Right lobe of liver (tissue), 6 donors: ENCODE results near the gene SLC31A1. TPM values are rescaled to one million over a fixed set of nuclear protein-coding genes. Genes with fewer than 3 reads are reported as not detected.
A peak's percentile ranks its signal among the peaks of the same experiment; 100 is the strongest.

Experiments used
- ATAC-seq, 4 donors: fragments of 200-7000 bp; cut with Tn5 transposase; one replicate each; pipeline ENCODE4 v1.9.1; 2020; ENCODE audit warnings: mild to moderate bottlenecking in 4 of 4, moderate library complexity in 4 of 4
- DNase-seq, 3 donors: peaks; one replicate each; pipeline ENCODE4 v3.0.0-alpha.2; 2020
- H3K27ac ChIP-seq, 3 donors: fragments of 200-600 bp; one replicate each; pipeline ENCODE4 v1.8.0; 2022
- H3K27me3 ChIP-seq, 2 donors: fragments of 200-600 bp; one replicate each; pipeline ENCODE4 v1.8.0; 2022
- H3K36me3 ChIP-seq, 4 donors: fragments of 200-600 bp; sonication (generic) in 1 of 4; one replicate each; pipeline versions ENCODE4 v1.5.1 to v1.8.0; 2017 to 2022; ENCODE audit warnings: control low read depth in 1 of 4
- H3K4me1 ChIP-seq, 4 donors: fragments of 200-600 bp; sonication (generic) in 1 of 4; one replicate each; pipeline versions ENCODE4 v1.5.1 to v1.8.0; 2017 to 2022; ENCODE audit warnings: control low read depth in 1 of 4
- H3K4me3 ChIP-seq, 3 donors: fragments of 200-600 bp; one replicate each; pipeline ENCODE4 v1.8.0; 2022
- H3K9me3 ChIP-seq, 4 donors: fragments of 200-600 bp; sonication (generic) in 1 of 4; one replicate each; pipeline versions ENCODE4 v1.5.1 to v1.8.0; 2017 to 2022; ENCODE audit warnings: control low read depth in 1 of 4
- CTCF ChIP-seq, 4 donors: fragments of 200-600 bp in 3 of 4; fragments of 450-650 bp in 1 of 4; IDR thresholded peaks; one replicate each; pipeline versions ENCODE4 v1.5.1 to v1.8.0; 2016 to 2022; ENCODE audit warnings: antibody characterized with exemption in 4 of 4, mild to moderate bottlenecking in 2 of 4
- POLR2A ChIP-seq: fragments of 450-650 bp; IDR thresholded peaks from one replicate; pipeline ENCODE4 v1.6.1; 2017; ENCODE audit warnings: antibody characterized with exemption, mild to moderate bottlenecking
- WGBS: methylation state at CpG from one replicate; pipeline ENCODE4 v1.1.6; 2018; ENCODE audit warnings: low coverage, low lambda C conversion rate; ENCODE audit not compliant: insufficient coverage; ENCODE audit errors: missing lambda C conversion rate; 5-methylcytosine and 5-hydroxymethylcytosine counted together
- intact Hi-C, 2 donors: fragments of 100-400 bp; cut with DNase I; formaldehyde crosslinking; loops; one replicate each; pipeline versions ENCODE4 v1.11.2 to v1.14.1; 2022
- total RNA-seq, 6 experiments: library from RNA; depleted of rRNA in 2 of 6; stranded (reverse); fragments of >200 nt in 2 of 6; fragmentation: NEBNext Ultra II Directional in 3 of 6; extraction: Animal tissue kit (Norgen Biotek cat#: 25700) in 3 of 6; gene quantifications; one replicate each; pipeline versions ENCODE4 v1.1.0 to v1.2.4, GENCODE V29; 2016 to 2023
- donor health status: DM: no; HTN: yes; CAD: no.
- donor health status: DM: no; HTN: no; CAD: no.
- donor health status: DM: no; HTN: no; CAD: no.
- donor health status: DM: no; HTN: yes; CAD: no.
- donor health status: DM: no; HTN: yes; CAD: no.

SLC31A1 gene
- total RNA-seq, 6 experiments from 2014 or later: 48.0 to 92.6 (median 71.5) TPM

GRCh38 chr9:113269871-113270270, 48.5 kb downstream of the SLC31A1 start:
- H3K36me3 ChIP-seq: peaks cover 0 to 64% (median 11%) of the 10 kb centered on the region in 4 donors
- peak in 3 of 4 donors; percentile 8 to 49 (median 21) for ATAC-seq

GRCh38 chr9:113274474-113275156, 53.3 kb downstream of the SLC31A1 start:
- intact Hi-C loops: no loop called here
- Histone ChIP-seq H3K9me3 (no peaks in the 10 kb centered on the region), H3K27ac (peak overlapping the region; percentile 86 to 95 (median 88)), H3K27me3 (no peaks in the 10 kb centered on the region), H3K36me3 (peaks cover 0 to 46% (median 6%) of the 10 kb centered on the region in 4 donors), H3K4me1 (peaks cover 0 to 29% (median 5%) of the 10 kb centered on the region in 4 donors), H3K4me3 (peak overlapping the region; percentile 75 to 95 (median 82))
- DNase-seq (no peak), ATAC-seq (peak; percentile 41 to 62 (median 52))
- 0% methylated on average over 15 of the region's 15 CpGs for WGBS
- peak; percentile 65 to 78 (median 75) for TF ChIP-seq CTCF (IDR thresholded peaks at IDR 0.05)
- TF ChIP-seq POLR2A: no peak

More at GRCh38 chr9:113269871-113270270, 48.5 kb downstream of the SLC31A1 start:
- intact Hi-C loops: loop anchor here in 1 of 2 donors (5.0 kb wide), 1 partner anchor 48 kb away; the partner anchor contains the start of genes FKBP15 and SLC31A1
- Histone ChIP-seq H3K4me1 (peaks cover 0 to 19% (median 10%) of the 10 kb centered on the region in 4 donors), H3K9me3 (no peaks in the 10 kb centered on the region), H3K27me3 (no peaks in the 10 kb centered on the region), H3K4me3 (no peak overlapping the region), H3K27ac (no peak overlapping the region)
- DNase-seq: no peak
- no peak for TF ChIP-seq POLR2A
- TF ChIP-seq CTCF (IDR thresholded peaks at IDR 0.05): no peak
- 43% methylated on average over 2 of the region's 2 CpGs for WGBS

GRCh38 chr9:113275157-113276131, 54.1 kb downstream of the SLC31A1 start, which contains the start of the genes CDC26 and PRPF4:
TSS of gene CDC26 (minus strand) at chr9:113275572. CDS start at chr9:113272507, 3,065 bp downstream.
TSS of gene PRPF4 (plus strand) at chr9:113275658. CDS start at chr9:113275744, 86 bp downstream.
- Histone ChIP-seq H3K4me3 (peak within 1 kb of the TSS; percentile 75 to 95 (median 82)), H3K4me1 (peaks cover 0 to 21% (median 5%) of the 10 kb centered on the region in 4 donors), H3K36me3 (peaks cover 0 to 50% (median 9%) of the 10 kb centered on the region in 4 donors), H3K27me3 (no peaks in the 10 kb centered on the region), H3K27ac (peak within 1 kb of the TSS; percentile 86 to 95 (median 88)), H3K9me3 (no peaks in the 10 kb centered on the region)
- 0% methylated on average over 41 of the region's 63 CpGs for WGBS
- ATAC-seq: peak; percentile 94 to 97 (median 96)
- peak; percentile 97 to 98 (median 97) for DNase-seq
- TF ChIP-seq CTCF (IDR thresholded peaks at IDR 0.05): no peak
- peak; percentile 92 for TF ChIP-seq POLR2A
- intact Hi-C loops: no loop called here

GRCh38 chr9:113278840-113279239, 57.5 kb downstream of the SLC31A1 start:
- WGBS: 49% methylated on average over 4 of the region's 4 CpGs
- peaks cover 0 to 20% (median 3%) of the 10 kb centered on the region in 4 donors for H3K4me1 ChIP-seq
- intact Hi-C loops: no loop called here
- H3K36me3 ChIP-seq: peaks cover 0 to 49% (median 13%) of the 10 kb centered on the region in 4 donors
- H3K4me3 ChIP-seq: no peak overlapping the region
- ATAC-seq (peak in 1 of 4 donors; percentile 14), DNase-seq (no peak)
- H3K27me3 ChIP-seq: no peaks in the 10 kb centered on the region
- no peaks in the 10 kb centered on the region for H3K9me3 ChIP-seq
- no peak overlapping the region for H3K27ac ChIP-seq
- no peak for TF ChIP-seq POLR2A
- TF ChIP-seq CTCF (IDR thresholded peaks at IDR 0.05): no peak
